ENCODE results near the gene MCL1.

- TF ChIP-seq DRAP1 (CRISPR knock-in tag; IDR thresholded peaks at IDR 0.05), result no peak
- TF ChIP-seq ZNF253 (CRISPR knock-in tag; IDR thresholded peaks at IDR 0.05; ENCODE audit: borderline replicate concordance), result no peak
- TF ChIP-seq ZFX (CRISPR knock-in tag; IDR thresholded peaks at IDR 0.05; ENCODE audit: low read depth), result no peak
- TF ChIP-seq SNAPC2 (CRISPR knock-in tag; IDR thresholded peaks at IDR 0.05), result no peak
Observed at GRCh38 chr1:150609732-150610131, 30.3 kb upstream of the MCL1 start.
